ENCODE results near the gene SIN3A. TPM values are rescaled to one million over a fixed set of nuclear protein-coding genes. Genes with fewer than 3 reads are reported as not detected.

SIN3A gene
- total and polyA plus RNA-seq, 2 of the 8 experiments (the other 6 are each of a cell fraction or from before 2014, with no cell fraction given): 69.5 to 109 TPM

DNA sequence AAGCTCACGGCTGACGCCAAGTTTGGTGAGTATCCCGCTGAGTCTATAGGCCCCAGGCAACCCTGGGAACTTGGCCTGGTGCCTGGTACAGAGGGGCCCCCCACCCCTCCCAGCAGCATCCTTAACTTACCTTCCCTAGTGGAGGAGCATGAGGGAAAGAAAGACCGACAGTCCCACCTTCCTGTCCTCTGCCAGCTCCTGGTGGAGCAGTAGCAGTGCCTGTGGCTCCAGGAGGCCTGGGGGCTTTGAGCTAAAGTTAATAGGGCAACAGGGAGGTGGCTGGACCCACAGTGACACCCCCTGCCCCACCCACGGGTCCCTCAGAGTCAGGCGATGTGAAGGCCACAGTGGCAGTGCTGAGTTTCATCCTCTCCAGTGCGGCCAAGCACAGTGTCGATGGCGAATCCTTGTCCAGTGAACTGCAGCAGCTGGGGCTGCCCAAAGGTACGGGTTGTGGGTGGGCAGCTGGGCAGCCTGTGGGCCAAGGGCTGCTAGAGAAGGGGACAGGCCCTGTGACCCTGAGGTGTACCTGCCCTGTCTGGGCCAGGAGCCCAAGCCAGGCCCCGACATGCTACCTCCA, 112.7 kb downstream of the SIN3A start:
- H3K79me2 ChIP-seq (ENCODE audit: control insufficient read depth in 1 of 2, insufficient read depth in 2 of 2, low read length in 2 of 2): peaks cover 0 to 7% of the 10 kb centered on the region in 2 experiments; a peak in 2 of 4 replicates
- no peak overlapping the region for H3K18ac ChIP-seq (ENCODE audit: extremely low read depth, low read length)
- H3K4me3 ChIP-seq (ENCODE audit: extremely low read depth in 1 of 4, insufficient read depth in 2 of 4, low read depth in 3 of 4, low read length in 4 of 4): no peak overlapping the region
- POLR2A ChIA-PET (ENCODE audit: partially characterized antibody): interaction anchor here (0.9 to 2.7 kb wide), 5 partner anchors 10 to 315 kb away, joined by 3 to 12 read pairs (median 5); partner anchors contain the start of gene PPCDC
- H3K4me1 ChIP-seq (replicated peaks in 1 of 4; ENCODE audit: control insufficient read depth in 3 of 4, insufficient read depth in 4 of 4, low read length in 3 of 4): peaks cover 0 to 7% (median 2%) of the 10 kb centered on the region in 4 experiments; a peak in 5 of 7 replicates
- no peak overlapping the region for H4K91ac ChIP-seq (replicated peaks; ENCODE audit: insufficient read length, low read length)
- no peak overlapping the region for H4K8ac ChIP-seq (ENCODE audit: extremely low read depth, insufficient read depth, low read length)
- peaks cover 3 to 24% (median 5%) of the 10 kb centered on the region in 4 experiments; a peak in 5 of 8 replicates for H3K36me3 ChIP-seq (ENCODE audit: control insufficient read depth in 2 of 4, insufficient read depth in 4 of 4, low read length in 3 of 4)
- no peak overlapping the region for H2BK120ac ChIP-seq (replicated peaks; ENCODE audit: low read depth, low read length)
- no peak overlapping the region for H3K27ac ChIP-seq (ENCODE audit: low read depth, low read length)
- H4K20me1 ChIP-seq (replicated peaks in 1 of 2; ENCODE audit: control insufficient read depth in 1 of 2, insufficient read depth in 2 of 2, low read length in 2 of 2): no peaks in the 10 kb centered on the region
- H4K5ac ChIP-seq (ENCODE audit: insufficient read length, low read depth, low read length): no peak overlapping the region
- CTCF ChIA-PET (ENCODE audit: partially characterized antibody): interaction anchor here (1.4 kb wide), 1 partner anchor 29 kb away, joined by 5 read pairs; the partner anchor contains the start of gene MAN2C1
- 0 out of 2 replicates have a peak, but pooled peaks cover 2% of the 10 kb centered on the region for H3K79me1 ChIP-seq (ENCODE audit: low read depth, low read length)
- no peak overlapping the region for H3K9ac ChIP-seq (replicated peaks in 1 of 4; ENCODE audit: extremely low read depth in 1 of 4, low read depth in 3 of 4, low read length in 3 of 4)
- no peak overlapping the region for H2AFZ ChIP-seq (ENCODE audit: low read length)
- no peaks in the 10 kb centered on the region; a peak in 1 of 7 replicates for H3K27me3 ChIP-seq (replicated peaks in 1 of 4; ENCODE audit: control insufficient read depth in 3 of 4, extremely low read depth in 1 of 4, insufficient read depth in 3 of 4, low read length in 3 of 4)
- H3K23ac ChIP-seq (ENCODE audit: insufficient read length): no peak overlapping the region
- H2AK5ac ChIP-seq (ENCODE audit: low read depth, low read length): no peak overlapping the region
- no peak overlapping the region for H2BK12ac ChIP-seq (ENCODE audit: low read depth, low read length)
- TF ChIP-seq, protein P1, sequence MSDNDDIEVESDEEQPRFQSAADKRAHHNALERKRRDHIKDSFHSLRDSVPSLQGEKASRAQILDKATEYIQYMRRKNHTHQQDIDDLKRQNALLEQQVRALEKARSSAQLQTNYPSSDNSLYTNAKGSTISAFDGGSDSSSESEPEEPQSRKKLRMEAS (IDR thresholded peaks at IDR 0.05): no peak
- TF ChIP-seq NANOG (IDR thresholded peaks at IDR 0.05; ENCODE audit: insufficient read depth, low read depth, low read length, poor library complexity, severe bottlenecking) (no peak), TAF1 (IDR thresholded peaks at IDR 0.05; ENCODE audit: low read depth, low read length) (no peak), KDM1A (IDR thresholded peaks at IDR 0.05; ENCODE audit: borderline replicate concordance, low read length) (no peak), SIX5 (IDR thresholded peaks at IDR 0.05; ENCODE audit: low read depth, low read length) (no peak), POLR2AphosphoS5 (IDR thresholded peaks at IDR 0.05; ENCODE audit: low read depth, low read length) (no peak), BRCA1 (IDR thresholded peaks at IDR 0.05; ENCODE audit: low read depth, low read length) (no peak), CTBP2 (IDR thresholded peaks at IDR 0.05; ENCODE audit: borderline replicate concordance, insufficient read depth, insufficient read length, low read length) (no peak), SP1 (IDR thresholded peaks at IDR 0.05; ENCODE audit: low read depth, low read length) (no peak), SP2 (IDR thresholded peaks at IDR 0.05; ENCODE audit: low read length) (no peak), PHF8 (conservative IDR thresholded peaks at IDR 0.05; ENCODE audit: low read depth, low read length) (no peak)
- DNase-seq (ENCODE audit: low read depth in 1 of 2, low spot score in 2 of 2): no peak
- H3K56ac ChIP-seq (replicated peaks; ENCODE audit: insufficient read length, low read depth, low read length): no peak overlapping the region
- H3K4me2 ChIP-seq (ENCODE audit: insufficient read depth in 1 of 2, low read depth in 2 of 2, low read length in 2 of 2): no peak overlapping the region
- no peak overlapping the region for H3K14ac ChIP-seq (ENCODE audit: insufficient read length)
- no peak for FAIRE-seq
- WGBS, 2 experiments (ENCODE audit: extremely low coverage in 1 of 2, insufficient coverage in 1 of 2, insufficient read length in 1 of 2, insufficient replicate concordance in 2 of 2, low coverage in 1 of 2, low lambda C conversion rate in 2 of 2, missing lambda C conversion rate in 1 of 2): 97% methylated on average over 10 of the region's 11 CpGs; no CpG with 5 or more reads in 1 of the 2 experiments
- no peak overlapping the region for H3K4ac ChIP-seq (replicated peaks; ENCODE audit: insufficient read length, low read depth, low read length)
- H2BK15ac ChIP-seq (ENCODE audit: low read length): no peak overlapping the region
- H2BK20ac ChIP-seq (ENCODE audit: low read length): no peak overlapping the region
- peaks cover 8% of the 10 kb centered on the region for H3K23me2 ChIP-seq (ENCODE audit: low read depth, low read length)
- H3K9me3 ChIP-seq (ENCODE audit: insufficient read depth in 2 of 2, low read depth in 1 of 2, low read length in 1 of 2): no peaks in the 10 kb centered on the region
- H2BK5ac ChIP-seq (ENCODE audit: low read depth, low read length): no peak overlapping the region

All from H1 (cell line).